Esophagus muscularis mucosa (tissue), 4 donors: ENCODE results near the gene YEATS4. TPM values are rescaled to one million over a fixed set of nuclear protein-coding genes. Genes with fewer than 3 reads are reported as not detected.
A peak's percentile ranks its signal among the peaks of the same experiment; 100 is the strongest.

Experiments
- DNase-seq: peaks from one replicate; pipeline ENCODE4 v3.0.0-alpha.2; 2017; ENCODE audit errors: extremely low spot score
- H3K27ac ChIP-seq, 4 donors: fragments of 200-600 bp; sonication (generic); replicated peaks in 1 of 4; 1 replicate in 3 of 4; 2 replicates in 1 of 4; pipeline ENCODE4 v1.5.1; 2016 to 2019; ENCODE audit warnings: mild to moderate bottlenecking in 1 of 4
- H3K27me3 ChIP-seq, 4 donors: fragments of 200-600 bp; sonication (generic); one replicate each; pipeline versions ENCODE4 v1.5.1 to v1.6.0; 2016 to 2019
- H3K36me3 ChIP-seq, 4 donors: fragments of 200-600 bp; sonication (generic); one replicate each; pipeline ENCODE4 v1.5.1; 2016 to 2019
- H3K4me1 ChIP-seq, 4 donors: fragments of 200-600 bp; sonication (generic); one replicate each; pipeline ENCODE4 v1.5.1; 2016 to 2019
- H3K4me3 ChIP-seq, 4 donors: fragments of 200-600 bp; sonication (generic); 1 replicate in 2 of 4; 2 replicates in 2 of 4; pipeline ENCODE4 v1.5.1; 2016 to 2019; ENCODE audit warnings: mild to moderate bottlenecking in 4 of 4, moderate library complexity in 1 of 4
- H3K9me3 ChIP-seq, 4 donors: fragments of 200-600 bp; sonication (generic); 1 replicate in 3 of 4; 2 replicates in 1 of 4; pipeline ENCODE4 v1.5.1; 2016 to 2019
- CTCF ChIP-seq, 3 experiments: fragments of 200-600 bp in 2 of 3; fragments of 450-650 bp in 1 of 3; sonication (generic) in 2 of 3; IDR thresholded peaks; one replicate each; pipeline ENCODE4 v1.5.1; 2017 to 2019; ENCODE audit warnings: antibody characterized with exemption in 3 of 3, mild to moderate bottlenecking in 2 of 3, moderate library complexity in 1 of 3
- EP300 ChIP-seq: sonication (generic); formaldehyde crosslinking; IDR thresholded peaks from one replicate; pipeline ENCODE4 v1.6.1; 2017; ENCODE audit warnings: antibody characterized with exemption
- POLR2A ChIP-seq: fragments of 450-650 bp; IDR thresholded peaks from one replicate; pipeline ENCODE4 v1.6.1; 2017; ENCODE audit warnings: antibody characterized with exemption, moderate library complexity, mild to moderate bottlenecking, low read depth
- POLR2AphosphoS5 ChIP-seq, 2 donors: sonication (generic); formaldehyde crosslinking; IDR thresholded peaks; one replicate each; pipeline ENCODE4 v1.6.1; 2017; ENCODE audit warnings: antibody characterized with exemption in 2 of 2
- WGBS: methylation state at CpG from one replicate; pipeline ENCODE4 v1.1.5; 2018; 5-methylcytosine and 5-hydroxymethylcytosine counted together
- intact Hi-C: fragments of 100-400 bp; cut with DNase I; formaldehyde crosslinking; loops from one replicate; pipeline ENCODE4 v1.15.1; 2023
- small RNA-seq, 3 donors: library from RNA; depleted of rRNA; stranded (forward); fragments of <200 nt; gene quantifications; one replicate each; pipeline ENCODE3, GENCODE V24; 2016
- total RNA-seq, 4 donors: library from RNA; depleted of rRNA; stranded (reverse); fragments of >200 nt; gene quantifications; one replicate each; pipeline versions ENCODE4 v1.1.0 to v1.2.1, GENCODE V29; 2016

The YEATS4 gene
- total RNA-seq, 4 donors from 2014 or later, result 5.7 to 17.6 (median 11.5) TPM

GRCh38 chr12:69435644-69436043 lies 76.1 kb downstream of the YEATS4 start:
- intact Hi-C loops, result no loop called here
- Histone ChIP-seq H3K27ac (peak overlapping the region in 1 of 4 donors; percentile 25), H3K9me3 (no peaks in the 10 kb centered on the region), H3K4me1 (peaks cover 19 to 39% (median 36%) of the 10 kb centered on the region in 4 donors), H3K4me3 (no peak overlapping the region), H3K36me3 (no peaks in the 10 kb centered on the region), H3K27me3 (no peaks in the 10 kb centered on the region)
- TF ChIP-seq EP300 (no peak), POLR2A (no peak), POLR2AphosphoS5 (IDR thresholded peaks at IDR 0.05) (no peak), CTCF (IDR thresholded peaks at IDR 0.05) (no peak)
- 36% methylated on average over 1 of the region's 1 CpG for WGBS
- DNase-seq, result no peak

DNA sequence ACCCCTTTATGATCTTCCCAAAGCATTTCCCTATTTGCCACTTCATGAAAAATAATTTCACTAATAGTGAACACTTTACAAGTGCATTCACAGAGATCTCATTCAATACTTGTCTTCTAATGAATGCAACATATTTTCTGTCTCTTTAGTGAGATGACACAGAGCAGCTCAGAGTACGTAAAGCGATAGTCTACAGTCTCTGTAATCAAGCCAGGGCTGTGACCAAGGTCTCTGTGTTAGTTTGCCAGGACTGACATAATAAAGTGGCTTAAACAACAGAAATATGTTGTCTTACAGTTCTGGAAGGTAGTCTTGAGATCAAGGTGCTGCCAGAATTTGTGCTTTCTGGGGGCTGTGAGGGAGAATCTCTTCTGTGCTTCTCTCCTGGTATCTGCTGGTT lies 77.5 kb downstream of the YEATS4 start:
- Histone ChIP-seq H3K27ac (peak overlapping the region in 1 of 4 donors; percentile 34), H3K4me1 (peaks cover 5 to 28% (median 24%) of the 10 kb centered on the region in 4 donors), H3K36me3 (no peaks in the 10 kb centered on the region), H3K27me3 (no peaks in the 10 kb centered on the region), H3K9me3 (no peaks in the 10 kb centered on the region), H3K4me3 (no peak overlapping the region)
- no peak for TF ChIP-seq EP300
- intact Hi-C loops, result no loop called here
- 82% methylated on average over 2 of the region's 2 CpGs for WGBS
- no peak for DNase-seq

GRCh38 chr12:69438539-69438938 lies 79.0 kb downstream of the YEATS4 start:
- H3K9me3 ChIP-seq, result no peaks in the 10 kb centered on the region
- no peak for DNase-seq
- 87% methylated on average over 3 of the region's 3 CpGs for WGBS
- peaks cover 3 to 21% (median 20%) of the 10 kb centered on the region in 4 donors for H3K4me1 ChIP-seq
- no peak overlapping the region for H3K4me3 ChIP-seq
- TF ChIP-seq POLR2AphosphoS5 (IDR thresholded peaks at IDR 0.05) (no peak), EP300 (no peak), POLR2A (no peak), CTCF (IDR thresholded peaks at IDR 0.05) (no peak)
- no peak overlapping the region for H3K27ac ChIP-seq
- intact Hi-C loops, result no loop called here
- no peaks in the 10 kb centered on the region for H3K36me3 ChIP-seq
- no peaks in the 10 kb centered on the region for H3K27me3 ChIP-seq

- 83% methylated on average over 3 of the region's 3 CpGs for WGBS
- no peak for DNase-seq
- Histone ChIP-seq H3K4me3 (no peak overlapping the region), H3K27ac (no peak overlapping the region), H3K27me3 (no peaks in the 10 kb centered on the region), H3K9me3 (no peaks in the 10 kb centered on the region), H3K4me1 (peaks cover 3 to 21% (median 20%) of the 10 kb centered on the region in 4 donors), H3K36me3 (no peaks in the 10 kb centered on the region)
- TF ChIP-seq EP300 (no peak), POLR2A (no peak), POLR2AphosphoS5 (IDR thresholded peaks at IDR 0.05) (no peak), CTCF (IDR thresholded peaks at IDR 0.05) (no peak)
- intact Hi-C loops, result no loop called here
Observed at GRCh38 chr12:69440016-69440415, 80.5 kb downstream of the YEATS4 start.

Small RNA genes within 50 kb of the gene (small RNA-seq; reads per million reads assigned to genes)
- gene RN7SL804P, result 0 reads per million in 3 donors

Other genes with a start within 250 kb of the YEATS4 start
- gene CPSF6, start 120.2 kb upstream of the YEATS4 start, total RNA-seq, result 10 to 100 TPM; 17.6 to 49.2 (median 29.0) TPM
- gene LYZ, start 11.4 kb upstream of the YEATS4 start, total RNA-seq, result 10 to 100 TPM in 3 of 4 donors, 1 to 10 TPM in 1; 8.8 to 95.3 (median 34.0) TPM
- gene FRS2, start 110.6 kb downstream of the YEATS4 start, total RNA-seq, result 10 to 100 TPM; 36.5 to 60.3 (median 43.8) TPM
- 100 to 1,000 TPM in 3 of 4 donors, 10 to 100 TPM in 1; 86.4 to 137 (median 122) TPM for gene CCT2, start 225.7 kb downstream of the YEATS4 start, total RNA-seq